GM21619 (cell line): ENCODE results near the gene SRGAP1.
"Not testable (repeated sequence)": the region's sequence is repeated elsewhere in the genome, so short reads cannot be mapped to it uniquely, and the experiment has no call there.

Source experiments
- ATAC-seq: cut with Tn5 transposase; IDR thresholded peaks from one replicate; pipeline ENCODE4 v1.9.1; 2021; ENCODE audit not compliant: unreplicated experiment

The SRGAP1 gene

DNA sequence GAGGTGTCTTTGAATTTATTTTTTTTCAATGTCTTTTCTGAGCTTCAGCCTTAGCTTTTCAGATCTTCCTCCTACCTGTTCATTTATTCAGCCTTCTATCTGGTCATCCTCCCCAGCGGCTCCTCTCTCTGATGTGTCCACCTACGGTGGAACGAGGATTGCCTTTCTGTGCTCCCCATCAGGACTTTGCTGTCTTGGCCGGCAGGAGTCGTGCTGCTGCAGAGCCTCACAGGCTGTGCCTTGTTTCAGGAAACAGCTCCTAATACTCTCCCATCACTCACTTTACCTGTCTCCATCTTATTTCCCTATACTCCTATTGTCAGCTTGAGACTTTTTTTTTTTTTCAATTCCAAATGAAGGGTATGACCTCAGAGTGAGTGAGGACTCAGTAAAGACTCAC, 300.7 kb downstream of the SRGAP1 start:
- no peak for ATAC-seq

DNA sequence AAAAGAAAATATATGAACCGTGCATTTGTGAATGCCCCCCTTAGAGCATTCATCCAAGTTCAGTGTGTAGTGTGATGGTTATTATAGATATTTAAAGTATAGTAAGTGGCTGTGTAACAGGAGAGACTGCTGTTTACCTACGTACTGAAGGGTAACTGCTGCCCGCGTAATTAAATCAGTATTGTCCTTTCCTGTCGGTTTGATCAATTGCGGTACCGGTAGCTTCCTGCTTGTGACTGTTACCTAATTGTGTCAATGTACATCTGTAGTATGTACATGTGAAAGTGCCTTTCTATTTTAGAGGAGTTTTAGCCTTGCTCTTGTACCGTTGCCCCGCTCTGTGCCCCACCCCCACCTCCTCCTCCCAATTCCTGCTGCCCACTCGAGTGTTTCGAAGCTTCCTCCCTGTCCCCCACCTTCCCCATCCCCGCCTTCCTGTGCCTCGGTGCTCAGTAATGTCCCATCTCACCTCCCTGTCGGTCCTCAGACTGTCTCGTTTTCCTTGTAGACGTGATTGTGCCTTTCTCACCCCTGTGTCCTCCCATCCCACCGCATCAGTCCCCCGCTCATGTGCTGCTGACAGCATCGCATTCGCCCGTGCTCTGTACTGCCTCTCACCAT, 302.6 kb downstream of the SRGAP1 start:
- no peak for ATAC-seq

DNA sequence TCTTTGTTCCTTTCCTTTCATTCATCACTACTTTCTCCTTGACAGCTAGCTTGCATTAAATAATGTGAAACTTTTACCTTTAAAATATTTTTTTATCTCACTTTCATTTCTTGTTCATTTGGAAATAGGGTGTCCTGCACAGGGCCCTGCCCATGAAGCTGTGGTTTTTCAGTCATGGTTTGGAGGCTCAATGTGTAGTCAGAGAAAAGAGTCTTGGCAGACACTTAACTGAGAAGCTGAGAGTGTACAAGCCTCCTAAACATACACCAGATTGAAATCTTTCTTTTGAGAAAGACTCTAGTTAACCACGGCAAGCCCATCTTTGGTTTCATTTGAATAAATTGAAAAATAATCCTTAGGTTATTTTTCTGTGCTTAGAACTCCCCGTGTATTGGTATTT, 303.4 kb downstream of the SRGAP1 start:
- ATAC-seq = no peak

DNA sequence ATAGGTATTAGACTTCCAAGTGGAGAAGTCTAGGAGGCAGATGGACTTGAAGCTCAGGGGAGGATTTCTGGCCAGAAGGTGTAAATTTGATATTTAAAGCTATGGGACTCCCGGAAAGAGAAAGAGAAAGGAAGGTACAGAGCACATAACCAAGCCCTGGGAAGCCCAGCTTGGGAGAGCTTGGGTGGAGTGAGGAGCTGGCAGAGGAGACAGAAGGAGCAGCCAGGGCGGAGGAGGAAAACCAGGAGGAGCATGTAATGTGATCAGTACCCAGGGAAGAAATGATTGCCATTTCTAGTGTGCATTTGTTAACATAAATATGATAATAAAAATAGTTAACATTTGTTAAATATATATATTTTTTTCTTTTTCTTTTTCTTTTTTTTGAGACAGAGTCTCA, 310.2 kb downstream of the SRGAP1 start:
- no peak for ATAC-seq

DNA sequence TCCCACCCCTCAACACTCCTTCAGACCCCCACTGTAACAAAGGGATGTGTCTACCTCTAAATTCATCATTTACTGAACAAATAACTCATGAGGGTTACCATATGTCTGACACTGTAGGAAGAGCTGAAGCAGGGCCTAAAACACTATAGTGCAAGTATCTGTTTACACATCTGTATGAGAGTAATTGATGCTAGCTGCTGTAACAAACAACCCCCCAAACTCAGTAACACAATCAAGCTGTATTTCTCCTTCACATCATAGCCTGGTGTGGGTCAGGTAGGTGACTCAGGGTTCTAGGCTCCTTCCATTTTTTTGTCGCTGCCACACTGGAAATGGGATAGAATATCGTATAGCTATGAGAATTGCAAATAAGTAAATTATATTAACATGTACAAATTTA, 312.6 kb downstream of the SRGAP1 start:
- no peak for ATAC-seq

- no peak for ATAC-seq
Observed at GRCh38 chr12:64160021-64160710, 315.7 kb downstream of the SRGAP1 start.

- ATAC-seq = no peak
Observed at GRCh38 chr12:64160711-64161060, 316.2 kb downstream of the SRGAP1 start.

DNA sequence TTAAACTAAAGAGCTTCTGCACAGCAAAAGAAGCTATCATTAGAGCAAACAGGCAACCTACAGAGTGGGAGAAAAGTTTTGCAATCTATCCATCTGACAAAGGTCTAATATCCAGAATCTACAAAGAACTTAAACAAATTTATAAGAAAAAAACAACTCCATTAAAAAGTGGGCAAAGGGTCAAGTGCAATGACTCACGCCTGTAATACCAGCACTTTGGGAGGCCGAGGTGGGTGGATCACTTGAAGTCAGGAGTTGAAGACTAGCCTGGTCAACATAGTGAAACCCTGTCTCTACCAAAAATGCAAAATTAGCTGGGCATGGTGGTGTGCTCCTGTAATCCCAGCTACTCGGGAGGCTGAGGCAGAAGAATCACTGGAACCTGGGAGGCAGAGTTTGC, 322.1 kb downstream of the SRGAP1 start:
- ATAC-seq = not testable (repeated sequence)

- not testable (repeated sequence) for ATAC-seq
Observed at GRCh38 chr12:64167041-64167440, 322.5 kb downstream of the SRGAP1 start.

DNA sequence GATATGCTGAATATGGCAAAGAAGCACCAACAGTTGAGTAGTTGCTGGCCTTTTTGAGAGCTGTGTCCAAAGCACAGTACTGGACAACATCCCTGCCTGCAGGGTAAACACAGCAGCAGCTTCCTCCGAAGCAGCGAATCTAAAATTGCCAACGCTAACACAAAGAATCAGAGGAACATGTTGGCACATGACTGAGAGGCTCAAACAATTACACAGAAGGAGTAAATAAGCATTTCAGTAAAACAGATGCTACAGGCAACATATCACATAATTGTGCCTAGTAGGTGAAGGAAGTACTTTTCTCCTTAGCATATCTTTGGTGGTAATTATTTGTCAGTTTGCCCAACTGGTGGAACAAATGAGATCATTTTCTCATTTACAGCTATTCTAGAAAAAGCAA, 325.5 kb downstream of the SRGAP1 start:
- no peak for ATAC-seq

GRCh38 chr12:64170730-64171129, 326.2 kb downstream of the SRGAP1 start:
- ATAC-seq = no peak

- no peak for ATAC-seq
Observed at GRCh38 chr12:64171715-64172114, 327.2 kb downstream of the SRGAP1 start.

DNA sequence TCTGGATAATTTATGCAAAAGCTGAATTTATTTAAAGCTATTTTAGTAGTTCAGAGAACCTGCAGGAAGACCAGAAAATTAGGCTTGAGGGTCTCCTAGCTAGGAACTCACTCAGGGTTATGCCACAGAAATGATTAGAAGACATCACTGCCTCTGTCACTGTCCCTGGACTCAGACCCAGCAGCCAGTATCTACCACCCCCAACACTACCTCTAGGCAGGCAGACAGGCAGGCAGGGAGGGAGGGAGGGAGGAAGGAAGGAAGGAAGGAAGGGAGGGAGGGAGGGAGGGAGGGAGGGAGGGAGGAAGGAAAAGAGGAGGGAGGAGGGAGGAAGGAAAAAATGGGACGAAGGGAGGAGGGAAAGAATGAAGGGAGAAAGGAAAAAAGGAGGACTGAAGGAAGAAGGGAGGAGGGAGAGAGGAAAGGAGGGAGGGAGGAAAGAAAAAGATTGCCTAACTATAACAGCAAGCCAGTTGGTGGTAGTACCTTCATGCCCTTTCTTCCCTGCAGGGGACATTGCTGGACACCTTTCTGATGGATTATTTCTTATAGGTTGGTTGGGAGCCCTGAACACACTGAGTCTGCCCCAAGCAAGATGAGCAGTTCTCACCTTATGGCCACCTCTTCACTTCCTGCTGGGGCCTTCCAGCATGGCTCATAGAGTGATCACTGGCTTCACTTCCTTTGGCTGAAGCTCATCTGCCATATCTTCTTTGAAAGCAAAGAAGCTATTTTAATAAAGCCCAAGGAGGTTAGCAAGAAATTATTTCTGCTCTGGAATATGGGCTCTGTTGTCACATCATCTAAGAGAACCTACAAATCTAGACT, 327.9 kb downstream of the SRGAP1 start:
- ATAC-seq = no peak

GRCh38 chr12:64173456-64173855, 329.0 kb downstream of the SRGAP1 start:
- no peak for ATAC-seq

- no peak for ATAC-seq
Observed at GRCh38 chr12:64175254-64175945, 330.9 kb downstream of the SRGAP1 start.

GRCh38 chr12:64177001-64177400, 332.5 kb downstream of the SRGAP1 start:
- no peak for ATAC-seq

GRCh38 chr12:64178122-64178521, 333.6 kb downstream of the SRGAP1 start:
- ATAC-seq = no peak

DNA sequence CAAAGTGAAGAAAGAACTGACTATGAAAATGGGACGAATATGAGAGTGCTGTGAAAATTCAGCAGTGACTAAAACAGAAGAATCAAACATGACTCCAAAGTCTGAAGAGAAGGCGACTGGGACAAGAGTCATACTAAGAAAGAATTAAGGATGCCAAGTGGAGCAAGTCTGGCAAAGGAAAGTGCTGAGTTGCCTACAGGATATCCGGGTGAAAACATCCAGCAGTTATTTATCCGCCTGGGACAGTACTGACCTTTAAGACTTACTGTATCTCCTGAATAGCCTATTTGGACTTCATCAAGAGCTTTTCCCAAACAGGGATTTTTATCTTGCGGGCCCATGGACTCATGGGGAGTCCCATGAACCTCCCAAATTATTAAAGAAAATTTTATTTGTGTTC, 336.5 kb downstream of the SRGAP1 start:
- ATAC-seq = no peak

DNA sequence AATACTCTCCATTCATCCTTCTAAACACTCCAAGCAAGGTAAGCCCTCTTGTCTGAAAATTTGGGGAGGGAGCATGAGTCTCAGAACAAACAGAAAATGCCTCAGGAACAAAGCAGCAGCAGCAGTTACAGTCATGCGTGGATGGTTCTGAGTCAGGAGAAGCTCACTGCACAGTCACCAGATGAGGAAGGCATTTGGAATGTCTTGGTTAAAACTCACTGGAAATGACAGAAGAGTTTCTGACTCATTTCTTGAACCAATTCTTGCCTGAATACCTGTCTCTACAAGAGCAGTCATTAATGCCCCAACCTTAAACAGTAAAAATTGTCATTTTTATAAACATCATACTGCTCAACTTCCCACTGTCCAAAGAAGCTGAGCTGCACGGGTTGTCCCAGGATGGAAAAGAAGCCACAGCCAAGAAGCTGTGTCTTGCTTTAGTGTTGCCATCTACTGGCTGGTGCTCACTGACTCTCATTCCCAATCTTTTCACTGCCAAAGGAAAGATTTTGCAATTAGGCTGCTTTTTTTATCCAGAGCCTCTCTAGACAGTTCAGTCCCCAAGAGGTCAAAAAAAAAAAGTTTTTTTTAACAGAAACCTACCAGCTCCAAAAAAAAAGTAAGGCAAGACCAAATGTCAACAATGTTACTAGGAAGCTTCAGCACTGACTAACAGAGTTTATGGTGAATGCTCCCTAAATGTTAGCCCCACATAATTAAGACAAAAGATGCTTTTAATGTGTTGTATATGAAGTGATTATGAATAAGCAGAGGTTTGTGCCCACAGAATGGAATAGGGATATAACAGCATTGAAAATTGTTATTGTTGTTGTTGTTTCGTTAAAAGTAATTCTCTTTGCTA, 337.2 kb downstream of the SRGAP1 start:
- no peak for ATAC-seq

GRCh38 chr12:64184216-64184615, 339.7 kb downstream of the SRGAP1 start:
- ATAC-seq = no peak

GRCh38 chr12:64186789-64187188, 342.3 kb downstream of the SRGAP1 start:
- ATAC-seq = peak; percentile 97
